Stimulated activated CD4-positive, alpha-beta T cell treated with anti-CD3 and anti-CD28 coated beads, Interleukin-4, amount 100 ng/mL, for 4 hours (primary cell): ENCODE measurements around the gene MTA1.

Experiments used
- DNase-seq, 2 experiments: peaks; one replicate each; pipeline ENCODE4 v3.0.0-alpha.2; 2020

The MTA1 gene

GRCh38 chr14:105411017-105411941 lies 8.3 kb upstream of the MTA1 start:
- peak; percentile 14 to 35 for DNase-seq

DNA sequence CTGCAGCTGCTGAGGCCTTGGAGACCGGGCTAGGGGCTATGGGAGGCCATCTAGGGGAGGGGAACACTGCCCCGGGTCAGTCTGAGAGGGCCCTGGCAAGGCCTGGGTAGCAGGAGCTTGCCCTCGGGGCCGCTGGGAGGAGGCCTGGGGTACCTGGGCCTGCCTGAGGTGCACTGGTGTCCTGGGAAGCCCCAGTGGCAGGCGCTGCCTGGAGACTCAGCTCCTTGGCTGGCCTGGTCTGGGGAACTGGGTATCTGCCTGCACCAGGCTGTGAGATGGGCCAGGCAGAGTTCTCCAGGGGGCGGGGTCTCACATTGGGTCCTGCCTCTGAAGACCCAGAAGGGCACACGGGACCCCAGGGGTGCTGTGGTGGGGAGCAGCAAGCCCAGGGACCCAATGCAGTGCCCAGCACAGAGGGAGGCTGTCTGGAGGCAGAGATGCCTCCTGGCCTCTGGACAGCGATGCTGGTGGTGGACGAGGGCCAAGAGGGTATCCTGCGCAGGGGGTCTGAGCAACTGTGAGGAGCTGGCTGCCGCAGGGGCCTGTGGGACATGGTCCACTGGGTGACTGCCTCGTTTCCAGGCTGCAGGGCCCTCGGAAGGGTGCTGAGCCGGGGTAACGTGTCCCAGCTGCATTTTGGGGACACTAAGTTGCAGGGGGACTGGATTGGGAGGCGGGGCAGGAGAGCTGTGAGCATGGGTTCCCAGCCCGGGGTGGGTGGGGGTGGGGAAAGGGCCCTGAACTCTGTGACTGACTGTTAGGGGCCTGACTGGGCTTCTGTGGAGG lies 7.4 kb upstream of the MTA1 start:
- no peak for DNase-seq

DNA sequence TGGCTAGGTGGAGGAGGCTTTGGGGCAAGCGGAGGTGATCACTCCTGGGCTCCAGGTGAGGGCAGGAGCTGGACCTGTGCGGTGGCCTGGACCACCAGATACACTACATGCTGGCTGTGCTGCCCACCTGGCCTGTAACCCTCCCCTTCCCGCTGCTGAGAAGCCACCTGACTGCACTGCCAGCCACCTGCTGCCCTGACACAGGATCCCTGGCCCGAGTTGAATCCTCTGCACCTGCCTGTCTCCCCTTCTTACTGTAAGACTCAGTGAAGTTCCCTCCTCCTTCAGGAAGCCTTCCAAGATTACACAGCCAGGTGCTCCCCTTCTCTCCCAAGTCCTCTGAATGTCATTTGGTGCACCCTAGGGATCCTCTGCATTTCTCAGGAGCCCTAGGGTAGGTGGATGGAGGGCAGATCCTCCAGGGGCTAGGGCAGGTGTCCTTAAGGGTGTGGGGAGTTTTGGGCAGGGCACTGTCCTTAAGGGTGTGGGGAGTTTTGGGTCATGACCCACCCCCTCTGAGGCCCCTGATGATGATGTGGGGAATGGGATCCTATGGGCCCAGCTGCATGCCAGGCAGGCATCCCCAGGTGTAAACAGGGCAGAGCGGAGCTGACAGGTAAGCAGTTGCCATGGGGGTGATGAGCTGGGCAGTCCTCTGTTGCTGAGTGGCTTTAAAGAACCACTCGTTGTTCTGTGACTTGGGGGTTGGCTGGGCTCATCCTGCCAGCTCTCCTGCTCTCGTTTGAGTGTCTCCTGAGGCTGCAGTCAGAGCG lies 6.7 kb upstream of the MTA1 start:
- no peak for DNase-seq

DNA sequence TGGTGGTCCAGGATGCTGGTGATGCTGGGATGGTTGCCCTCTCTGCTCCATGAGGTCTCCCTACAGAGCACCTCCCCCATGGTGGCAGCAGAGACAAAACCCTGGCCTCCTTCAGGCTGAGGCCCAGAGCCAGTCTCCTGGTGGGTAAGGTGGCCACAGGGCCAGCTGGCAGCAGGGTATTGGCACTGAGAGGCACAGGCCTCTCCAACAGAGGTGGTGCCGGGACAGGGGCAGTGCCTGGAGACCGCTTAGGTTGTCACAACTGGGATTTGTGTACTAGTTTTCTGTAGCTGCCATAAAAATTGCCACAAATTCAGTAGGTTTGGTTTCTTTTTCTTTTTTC lies 6.1 kb upstream of the MTA1 start:
- DNase-seq = no peak

DNA sequence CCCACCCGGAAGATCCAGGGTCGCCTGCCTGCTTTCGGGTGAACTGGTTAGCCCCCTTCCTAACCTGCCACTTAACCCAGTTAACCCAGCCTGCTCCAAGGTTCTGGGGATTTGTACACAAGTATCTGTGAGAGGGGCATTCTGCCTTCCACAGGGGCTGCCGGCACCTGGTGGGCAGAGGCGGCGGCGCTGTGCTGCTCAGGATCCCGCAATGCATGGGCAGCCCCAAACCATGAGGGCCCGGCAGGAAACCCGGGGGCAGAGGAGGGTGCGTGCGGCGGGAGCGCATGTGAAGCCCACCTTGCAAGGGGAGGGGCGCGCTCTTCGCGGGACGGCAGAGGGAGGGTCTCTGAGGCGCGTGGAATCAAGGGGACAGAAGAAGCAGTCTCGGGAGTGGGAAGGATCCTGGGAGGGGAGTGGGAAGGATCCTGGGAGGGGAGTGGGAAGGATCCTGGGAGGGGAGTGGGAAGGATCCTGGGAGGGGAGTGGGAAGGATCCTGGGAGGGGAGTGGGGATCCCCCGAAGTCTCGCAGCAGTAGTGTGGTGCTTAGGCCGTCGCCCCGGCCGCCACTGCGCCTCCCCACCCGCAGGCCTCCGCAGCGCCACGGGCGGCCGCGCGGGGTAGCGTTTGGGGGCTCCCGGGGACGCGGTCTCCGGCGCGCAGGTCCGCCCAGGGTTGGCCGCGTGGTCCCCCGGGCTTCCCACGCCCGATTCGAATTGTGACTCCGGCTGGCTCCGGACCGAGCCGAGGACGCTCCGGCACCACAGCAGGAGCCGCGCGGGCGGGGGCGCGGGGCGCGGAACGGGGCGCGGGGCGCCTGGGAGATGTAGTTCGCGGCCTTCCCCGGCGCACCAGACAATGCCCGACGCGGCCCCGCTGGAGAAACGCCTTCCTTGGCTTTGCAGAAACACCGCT lies 4.9 kb upstream of the MTA1 start:
- peak; percentile 57 to 70 for DNase-seq

DNA sequence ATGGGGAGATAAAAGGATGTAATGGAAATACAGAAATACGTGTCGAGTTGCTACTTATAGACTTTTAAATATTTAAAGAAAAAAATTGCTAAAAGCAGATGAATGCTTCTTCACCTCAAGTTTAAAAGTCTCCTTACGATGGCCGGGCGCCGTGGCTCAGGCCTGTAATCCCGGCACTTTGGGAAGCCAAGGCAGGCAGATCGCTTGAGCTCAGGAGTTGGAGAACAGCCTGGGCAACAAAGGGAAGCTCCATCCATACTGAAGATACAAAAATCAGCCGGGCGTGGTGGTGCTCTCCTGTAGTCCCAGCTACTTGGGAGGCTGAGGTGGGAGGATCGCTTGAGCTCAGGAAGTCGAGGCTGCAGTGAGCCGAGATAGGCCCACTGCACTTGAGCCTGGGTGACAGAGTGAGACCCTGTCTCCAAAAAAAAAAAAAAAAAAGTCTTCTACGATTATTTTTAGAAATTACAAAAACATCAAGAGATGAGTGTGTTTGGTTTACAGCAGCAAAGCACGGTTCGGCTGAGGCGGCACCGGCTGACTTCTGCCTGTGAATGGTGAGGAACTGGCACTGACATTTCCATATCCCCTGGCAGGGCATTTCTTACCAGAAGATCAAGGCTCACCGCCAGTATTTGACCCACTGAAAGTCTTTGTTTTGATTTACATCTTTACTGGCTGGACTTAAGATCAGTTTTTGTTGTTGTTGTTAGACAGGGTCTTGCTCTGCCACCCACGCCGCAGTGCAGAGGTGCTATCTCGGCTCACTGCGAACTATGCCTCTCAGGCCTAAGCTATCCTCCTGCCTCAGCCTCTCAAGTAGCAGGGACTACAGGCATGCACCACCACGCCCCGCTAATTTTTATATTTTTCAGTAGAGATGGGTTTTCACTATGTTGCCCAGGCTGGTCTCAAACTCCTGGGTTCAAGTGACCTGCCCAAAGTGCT lies 3.9 kb upstream of the MTA1 start:
- DNase-seq = no peak

DNA sequence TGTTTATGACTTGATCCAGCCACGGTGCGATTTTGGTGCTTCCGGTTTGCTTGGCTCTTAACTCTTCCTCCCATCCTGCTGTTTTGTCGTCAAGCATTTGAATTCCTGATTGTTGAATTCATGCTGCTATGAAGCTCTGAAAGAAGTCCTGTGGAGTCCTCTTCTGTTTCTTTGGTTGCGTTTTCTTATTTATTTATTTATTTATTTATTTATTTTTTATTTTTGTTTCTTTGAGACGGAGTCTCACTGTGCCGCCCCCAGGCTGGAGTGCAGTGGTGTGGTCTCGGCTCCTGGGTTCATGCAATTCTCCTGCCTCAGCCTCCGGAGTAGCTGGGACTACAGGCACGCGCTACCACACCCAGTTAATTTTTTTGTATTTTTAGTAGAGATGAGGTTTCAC lies 3.0 kb upstream of the MTA1 start:
- no peak for DNase-seq

GRCh38 chr14:105417690-105418121 lies 1.9 kb upstream of the MTA1 start:
- DNase-seq = no peak

DNA sequence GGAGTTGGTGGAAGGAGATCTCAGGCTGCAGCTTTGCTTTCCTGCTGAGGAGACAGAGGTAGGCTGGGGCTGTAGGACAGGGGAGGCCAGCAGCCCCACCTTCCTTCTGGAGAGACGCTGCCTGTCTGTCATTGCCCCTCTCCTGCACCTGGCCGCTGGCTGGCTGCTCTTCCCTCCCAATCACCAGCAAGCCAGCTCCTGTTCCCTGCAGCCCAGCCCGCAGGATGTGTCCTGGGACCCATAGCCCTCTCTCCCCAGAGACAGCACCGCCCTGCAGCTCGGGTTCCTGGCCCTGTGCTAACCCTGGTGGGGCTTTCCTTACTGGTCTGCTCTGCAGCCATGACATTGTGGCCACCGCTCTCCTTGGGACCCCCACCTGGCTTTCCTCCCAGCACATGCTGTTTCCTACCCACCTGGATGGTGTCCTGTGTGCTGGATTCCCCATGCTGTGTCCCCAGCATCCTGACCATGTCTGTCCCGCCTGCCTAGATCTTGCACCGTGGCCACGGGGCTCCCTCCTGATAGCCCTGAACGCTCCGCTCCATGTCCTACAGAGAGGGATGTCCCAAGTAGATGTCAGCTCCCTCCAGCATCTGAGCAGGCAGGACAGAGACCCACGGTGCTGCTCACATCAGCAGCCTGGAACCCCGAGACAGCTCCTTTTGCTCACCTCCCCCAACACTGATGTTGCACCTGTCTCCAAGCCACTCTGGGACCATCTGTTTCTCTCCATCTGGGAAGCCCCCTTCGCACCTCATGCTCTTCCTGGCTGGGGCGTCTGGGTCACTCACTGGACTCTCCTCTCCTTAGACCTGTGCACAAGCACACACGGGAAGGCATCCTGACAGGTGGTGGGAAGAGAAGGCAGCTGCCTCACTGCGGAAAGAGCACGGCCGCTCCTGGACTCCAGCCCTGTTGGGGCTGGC lies 1.1 kb upstream of the MTA1 start:
- DNase-seq = no peak

- DNase-seq = peak in 1 of 2 experiments; percentile 31
Observed at GRCh38 chr14:105420101-105420973, 710 bp downstream of the MTA1 start.

- DNase-seq = no peak
Observed at GRCh38 chr14:105420974-105421674, 1.5 kb downstream of the MTA1 start.

- no peak for DNase-seq
Observed at GRCh38 chr14:105421723-105422615, 2.3 kb downstream of the MTA1 start.

DNA sequence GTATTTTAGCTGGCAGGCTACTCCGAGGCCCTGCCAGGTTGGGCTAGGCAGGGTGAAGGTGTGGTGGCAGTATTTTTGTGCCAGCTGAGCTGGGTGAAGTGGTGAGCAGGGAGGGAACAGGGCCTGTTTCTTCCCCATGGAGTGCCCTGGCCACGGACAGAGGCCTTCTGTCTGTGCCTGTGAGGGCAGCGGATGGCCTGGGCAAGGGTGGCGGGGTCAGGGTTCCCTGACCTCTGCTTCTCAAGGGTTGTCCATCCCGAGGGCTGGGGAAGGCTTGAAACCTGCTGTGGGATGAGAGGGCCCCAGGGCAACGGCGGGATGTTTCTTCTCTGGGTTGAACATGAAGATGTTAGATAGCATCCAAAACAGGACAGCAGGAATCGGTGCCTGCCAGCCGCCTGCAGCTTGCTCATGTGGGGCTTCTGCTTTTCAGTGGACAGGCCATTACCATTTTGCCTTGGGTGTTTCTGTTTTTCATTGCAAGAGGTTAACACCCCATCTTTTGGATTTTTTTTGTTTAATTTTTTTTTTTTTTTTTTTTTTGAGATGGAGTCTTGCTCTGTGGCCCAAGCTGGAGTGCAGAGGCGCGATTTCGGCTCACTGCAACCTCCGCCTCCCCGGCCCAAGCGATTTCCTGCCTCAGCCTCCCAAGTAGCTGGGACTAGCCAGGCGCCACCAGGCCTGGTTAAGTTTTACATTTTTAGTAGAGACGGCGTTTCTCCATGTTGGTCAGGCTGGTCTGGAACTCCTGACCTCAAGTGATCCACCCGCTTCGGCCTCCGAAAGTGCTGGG lies 3.3 kb downstream of the MTA1 start:
- DNase-seq = no peak

DNA sequence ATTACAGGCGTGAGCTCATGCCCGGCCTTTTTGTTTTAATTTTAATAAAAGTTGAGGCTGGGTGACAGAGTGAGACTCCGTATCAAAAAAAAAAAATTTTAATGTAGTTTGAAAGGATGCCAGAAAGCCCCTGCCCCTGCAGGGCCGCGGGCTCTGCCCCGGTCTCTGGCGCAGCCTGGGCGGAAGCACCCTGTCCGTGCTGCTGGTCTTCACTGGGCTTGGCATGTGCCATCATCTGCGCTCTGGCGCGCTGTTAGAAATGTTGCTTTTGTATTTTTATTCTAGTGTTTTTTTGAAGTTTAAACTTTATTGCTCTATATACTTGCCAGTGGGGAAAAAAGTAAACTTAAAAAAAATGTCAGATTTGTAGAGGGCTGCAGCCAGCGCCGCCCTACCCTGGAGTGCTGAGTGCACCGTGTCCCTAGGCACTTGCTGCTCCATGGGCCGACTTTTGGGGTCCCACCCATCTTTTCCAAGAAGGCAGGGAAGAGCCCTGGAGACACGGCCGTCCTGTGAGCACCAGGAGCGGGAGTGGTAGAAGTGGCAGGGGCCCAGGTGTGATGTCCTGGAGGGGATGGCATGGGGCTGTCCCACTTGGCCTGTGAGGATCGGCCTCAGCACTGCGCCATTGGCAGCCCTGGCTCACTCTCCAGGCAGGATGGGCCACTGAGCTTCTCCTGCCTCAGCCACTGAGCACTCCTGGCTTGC lies 4.0 kb downstream of the MTA1 start:
- no peak for DNase-seq

DNA sequence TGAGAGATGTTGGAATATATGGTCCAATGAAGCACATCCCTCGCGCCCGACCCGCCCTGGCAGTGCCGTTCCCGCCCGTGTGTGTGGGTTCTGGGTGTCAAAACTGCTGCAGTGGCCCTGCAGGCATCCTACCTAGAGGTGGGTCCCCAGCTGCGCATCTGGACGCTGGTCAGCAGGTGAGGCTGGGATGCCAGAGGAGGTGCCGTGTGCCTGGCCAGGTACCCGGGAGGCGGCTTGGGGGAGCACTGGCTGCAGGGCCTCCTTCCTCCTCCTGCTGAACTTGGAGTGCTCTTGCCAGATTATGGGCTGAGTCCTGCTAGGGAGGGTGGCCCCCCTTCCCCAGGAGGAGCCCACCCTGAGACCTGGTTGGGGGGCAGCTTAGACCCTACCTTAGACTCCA lies 5.2 kb downstream of the MTA1 start:
- DNase-seq = no peak
